ENCODE results near the gene CDIP1.

Gene CDIP1

GRCh38 chr16:4513086-4513860, 25.3 kb downstream of the CDIP1 start:
- H3K4me3 ChIP-seq (ENCODE audit: low read length), result no peak overlapping the region
- no peak for TF ChIP-seq ZNF274 (IDR thresholded peaks at IDR 0.05; ENCODE audit: low read depth, low read length)

DNA sequence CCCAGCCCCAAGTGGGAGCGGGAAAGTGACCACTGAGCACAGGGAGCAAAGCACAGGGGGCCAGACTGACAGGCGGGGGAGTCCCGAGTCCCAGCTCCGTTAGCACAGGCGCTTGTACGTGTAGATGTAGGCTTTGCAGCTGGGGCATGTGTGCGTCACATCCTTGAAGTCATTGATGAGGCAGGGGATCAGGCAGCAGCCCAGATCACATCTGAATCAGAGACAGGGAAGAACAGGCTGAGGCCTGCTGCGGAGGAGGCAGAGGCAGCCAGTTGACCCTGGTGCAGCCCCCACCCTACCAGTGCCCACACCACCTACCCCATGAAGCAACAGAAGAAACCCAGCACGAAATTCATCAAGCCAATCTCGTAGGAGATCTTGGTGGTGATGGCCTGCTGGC, 26.1 kb downstream of the CDIP1 start:
- no peak overlapping the region for H3K4me3 ChIP-seq (ENCODE audit: low read length)
- no peak for TF ChIP-seq ZNF274 (IDR thresholded peaks at IDR 0.05; ENCODE audit: low read depth, low read length)

DNA sequence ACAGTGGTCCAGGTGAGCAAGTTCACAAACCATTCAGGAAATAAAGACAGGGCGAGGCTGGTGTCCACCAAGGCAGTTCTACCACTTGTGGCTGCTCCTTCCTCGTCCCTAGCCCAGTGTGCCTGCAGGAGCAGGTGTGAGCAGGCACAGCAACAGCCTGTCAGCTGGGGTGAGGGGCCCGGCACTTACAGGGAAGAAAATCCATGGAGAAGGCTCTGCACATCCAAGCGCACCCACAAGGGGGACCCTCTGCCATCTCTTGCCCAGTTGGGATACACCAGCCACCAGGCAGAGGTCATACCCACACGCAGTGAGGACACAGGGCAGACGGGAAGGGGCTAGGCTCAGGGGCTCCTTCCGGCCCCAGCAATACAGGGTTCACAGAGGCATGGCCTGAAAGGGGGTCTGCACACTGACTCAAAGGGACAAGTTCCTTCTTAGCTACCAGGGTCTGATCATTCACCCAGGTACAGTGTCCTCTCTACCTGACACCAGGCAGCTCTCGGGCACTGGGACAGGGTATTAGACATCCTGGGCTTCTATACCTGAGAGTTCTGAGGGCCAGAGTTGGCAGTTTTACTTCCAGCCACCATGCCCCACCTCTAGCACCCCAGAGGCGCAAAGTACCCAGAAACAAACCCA, 27.0 kb downstream of the CDIP1 start:
- H3K4me3 ChIP-seq (ENCODE audit: low read length), result no peak overlapping the region
- TF ChIP-seq ZNF274 (IDR thresholded peaks at IDR 0.05; ENCODE audit: low read depth, low read length), result no peak

DNA sequence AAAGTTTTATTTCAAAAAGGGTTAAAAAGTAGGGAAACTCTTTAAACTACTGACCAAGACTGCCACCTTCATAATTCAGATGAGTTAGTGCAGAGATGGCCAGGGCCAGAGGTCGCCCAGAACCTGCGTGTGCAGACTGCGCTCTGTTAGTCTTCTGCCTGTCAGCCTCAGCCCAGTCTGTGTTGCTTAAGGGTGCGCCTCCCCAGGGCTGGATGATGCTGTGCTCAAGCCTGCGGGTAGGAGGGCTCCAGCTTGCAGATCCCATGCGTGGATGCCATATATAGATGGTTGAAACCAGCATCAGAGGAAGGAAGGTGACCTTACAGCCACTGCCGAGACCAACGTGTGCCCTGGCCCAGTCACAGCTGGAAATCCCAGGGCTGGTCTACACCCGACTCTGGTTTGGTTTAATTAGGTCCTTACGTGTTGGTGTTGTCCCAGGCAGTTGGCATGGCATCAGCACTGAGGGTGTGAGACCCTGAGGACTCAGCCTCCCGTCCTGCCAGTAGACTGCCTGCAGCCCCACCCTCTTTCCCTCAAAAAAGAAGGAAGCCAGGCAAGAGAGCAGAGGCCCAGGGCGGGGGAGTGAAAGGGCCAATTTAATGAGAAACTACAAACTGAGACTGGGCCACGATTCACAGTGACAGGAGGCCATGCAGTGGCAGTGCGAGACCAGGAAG, 27.7 kb downstream of the CDIP1 start:
- TF ChIP-seq ZNF274 (IDR thresholded peaks at IDR 0.05; ENCODE audit: low read depth, low read length), result no peak
- no peak overlapping the region for H3K4me3 ChIP-seq (ENCODE audit: low read length)

DNA sequence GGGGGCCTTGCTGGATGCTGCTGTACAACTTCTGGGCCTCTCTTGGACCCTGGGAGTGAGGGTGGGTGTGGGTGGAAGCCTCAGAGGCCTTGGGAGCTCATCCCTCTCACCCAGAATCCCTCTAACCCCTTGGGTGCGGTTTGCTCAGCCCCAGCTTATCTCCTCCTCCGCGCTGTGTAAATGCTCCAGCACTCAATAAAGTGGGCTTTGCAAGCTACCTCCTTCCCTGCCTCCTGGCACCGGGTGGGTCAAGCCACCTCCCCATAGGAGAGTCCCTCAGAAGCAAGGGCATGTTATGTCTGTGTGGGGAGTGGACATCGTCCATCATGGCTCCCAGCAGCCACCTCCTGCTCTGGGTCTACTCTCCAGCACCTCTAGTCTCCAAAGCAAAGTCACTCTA, 28.4 kb downstream of the CDIP1 start:
- TF ChIP-seq ZNF274 (IDR thresholded peaks at IDR 0.05; ENCODE audit: low read depth, low read length), result no peak
- H3K4me3 ChIP-seq (ENCODE audit: low read length), result no peak overlapping the region

- no peak for TF ChIP-seq ZNF274 (IDR thresholded peaks at IDR 0.05; ENCODE audit: low read depth, low read length)
- no peak overlapping the region for H3K4me3 ChIP-seq (ENCODE audit: low read length)
These were observed 29.2 kb downstream of the CDIP1 start for GRCh38 chr16:4509420-4509819.

- no peak for TF ChIP-seq ZNF274 (IDR thresholded peaks at IDR 0.05; ENCODE audit: low read depth, low read length)
- no peak overlapping the region for H3K4me3 ChIP-seq (ENCODE audit: low read length)
These were observed 29.8 kb downstream of the CDIP1 start for GRCh38 chr16:4508806-4509205.

DNA sequence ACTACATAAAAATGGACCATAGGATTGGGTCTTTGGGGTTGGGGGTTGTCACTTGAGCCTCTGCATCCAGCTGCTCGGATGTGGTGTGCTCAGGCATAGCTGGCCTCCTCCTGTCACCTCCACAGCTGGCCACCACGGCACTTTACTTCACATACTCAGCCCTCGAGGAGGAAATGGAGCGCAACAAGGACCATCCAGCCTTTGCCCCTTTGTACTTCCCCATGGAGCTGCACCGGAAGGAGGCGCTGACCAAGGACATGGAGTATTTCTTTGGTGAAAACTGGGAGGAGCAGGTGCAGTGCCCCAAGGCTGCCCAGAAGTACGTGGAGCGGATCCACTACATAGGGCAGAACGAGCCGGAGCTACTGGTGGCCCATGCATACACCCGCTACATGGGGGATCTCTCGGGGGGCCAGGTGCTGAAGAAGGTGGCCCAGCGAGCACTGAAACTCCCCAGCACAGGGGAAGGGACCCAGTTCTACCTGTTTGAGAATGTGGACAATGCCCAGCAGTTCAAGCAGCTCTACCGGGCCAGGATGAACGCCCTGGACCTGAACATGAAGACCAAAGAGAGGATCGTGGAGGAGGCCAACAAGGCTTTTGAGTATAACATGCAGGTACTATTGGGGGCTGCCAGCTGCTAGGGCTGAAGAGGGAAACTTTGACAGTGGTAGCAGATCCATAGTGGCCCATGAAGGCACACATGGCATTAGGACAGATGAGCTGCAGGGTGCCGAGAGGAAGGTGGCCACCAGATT, 30.8 kb downstream of the CDIP1 start:
- TF ChIP-seq ZNF274 (IDR thresholded peaks at IDR 0.05; ENCODE audit: low read depth, low read length), result no peak
- H3K4me3 ChIP-seq (ENCODE audit: low read length), result no peak overlapping the region

GRCh38 chr16:4506450-4506849, 32.1 kb downstream of the CDIP1 start:
- H3K4me3 ChIP-seq (ENCODE audit: low read length), result no peak overlapping the region
- TF ChIP-seq ZNF274 (IDR thresholded peaks at IDR 0.05; ENCODE audit: low read depth, low read length), result no peak

DNA sequence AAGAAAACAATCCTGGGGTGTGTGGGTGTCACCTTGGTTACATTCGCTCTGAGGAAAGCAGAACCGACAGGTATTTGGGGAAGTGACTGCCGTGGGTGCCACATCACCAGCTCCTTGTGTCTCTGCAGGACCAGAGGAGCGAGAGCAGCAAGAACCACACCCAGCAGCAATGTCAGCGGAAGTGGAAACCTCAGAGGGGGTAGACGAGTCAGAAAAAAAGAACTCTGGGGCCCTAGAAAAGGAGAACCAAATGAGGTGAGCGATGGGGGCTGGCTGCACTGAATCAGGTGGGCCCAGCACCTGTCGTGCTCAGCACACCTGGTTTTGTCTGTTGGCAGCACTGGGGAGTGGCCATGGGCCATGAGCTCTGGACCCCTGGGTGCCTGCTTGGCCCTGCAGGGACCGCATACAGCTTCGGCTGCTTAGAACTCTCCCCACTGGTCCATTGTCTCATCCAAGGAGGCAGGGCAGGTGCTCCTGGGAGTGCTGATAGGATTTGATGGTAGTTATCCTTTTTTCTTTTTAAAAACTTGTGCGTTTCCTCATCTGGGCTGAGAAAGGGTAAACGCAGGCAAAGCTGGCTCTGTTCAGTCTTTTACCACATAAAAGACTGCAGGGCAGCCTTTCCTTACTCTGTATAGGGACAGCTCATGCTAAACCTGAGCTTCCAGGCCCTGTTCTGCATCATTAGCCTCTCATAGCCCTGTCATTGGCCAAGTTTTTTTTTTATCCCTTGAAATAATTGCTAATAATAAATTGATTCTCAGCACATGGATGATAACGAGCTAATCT, 33.0 kb downstream of the CDIP1 start:
- TF ChIP-seq ZNF274 (IDR thresholded peaks at IDR 0.05; ENCODE audit: low read depth, low read length), result no peak
- H3K4me3 ChIP-seq (ENCODE audit: low read length), result no peak overlapping the region; the same call in 1 of the 2 replicates

GRCh38 chr16:4501071-4501478, 37.5 kb downstream of the CDIP1 start:
- no peak overlapping the region for H3K4me3 ChIP-seq (ENCODE audit: low read length)
- no peak for TF ChIP-seq ZNF274 (IDR thresholded peaks at IDR 0.05; ENCODE audit: low read depth, low read length)

GRCh38 chr16:4500272-4500671, 38.3 kb downstream of the CDIP1 start:
- H3K4me3 ChIP-seq (ENCODE audit: low read length), result no peak overlapping the region
- no peak for TF ChIP-seq ZNF274 (IDR thresholded peaks at IDR 0.05; ENCODE audit: low read depth, low read length)

GRCh38 chr16:4499196-4499555, 39.4 kb downstream of the CDIP1 start:
- no peak for TF ChIP-seq ZNF274 (IDR thresholded peaks at IDR 0.05; ENCODE audit: low read depth, low read length)
- no peak overlapping the region for H3K4me3 ChIP-seq (ENCODE audit: low read length)

Measured in GM08714 (cell line).